Measurements from ENCODE around the gene ADAMTS12. TPM values are rescaled to one million over a fixed set of nuclear protein-coding genes. Genes with fewer than 3 reads are reported as not detected.

The ADAMTS12 gene
- total RNA-seq, 3 donors from 2014 or later (not counting 1 experiment from before 2014, with no cell fraction given): not detected

GRCh38 chr5:33631139-33631538 lies 260.7 kb downstream of the ADAMTS12 start:
- intact Hi-C loops (cut with micrococcal nuclease): no loop called here
- no peaks in the 10 kb centered on the region for H3K4me1 Mint-ChIP-seq
- WGBS (ENCODE audit: insufficient coverage): 94% methylated on average over 1 of the region's 1 CpG
- no peaks in the 10 kb centered on the region for H3K9me3 Mint-ChIP-seq
- TF ChIP-seq CTCF (IDR thresholded peaks at IDR 0.05): no peak
- Histone ChIP-seq H3K36me3 (ENCODE audit: control insufficient read depth, insufficient read depth, low read length) (no peaks in the 10 kb centered on the region), H3K9me3 (ENCODE audit: control insufficient read depth, insufficient read depth, low read length) (no peaks in the 10 kb centered on the region), H3K27me3 (ENCODE audit: control insufficient read depth, insufficient read depth, low read length) (no peaks in the 10 kb centered on the region), H3K4me3 (ENCODE audit: low read length) (no peak overlapping the region), H3K4me1 (ENCODE audit: control insufficient read depth, insufficient read depth, low read length) (no peaks in the 10 kb centered on the region), H3K27ac (ENCODE audit: low read length) (no peak overlapping the region)
- H3K27ac Mint-ChIP-seq: no peak overlapping the region
- peaks cover 0 to 5% of the 10 kb centered on the region in 2 donors for H3K27me3 Mint-ChIP-seq (ENCODE audit: low read depth in 2 of 2)
- DNase-seq (no peak), ATAC-seq (no peak)
- H3K4me3 Mint-ChIP-seq: no peak overlapping the region
- no peaks in the 10 kb centered on the region for H3K36me3 Mint-ChIP-seq

DNA sequence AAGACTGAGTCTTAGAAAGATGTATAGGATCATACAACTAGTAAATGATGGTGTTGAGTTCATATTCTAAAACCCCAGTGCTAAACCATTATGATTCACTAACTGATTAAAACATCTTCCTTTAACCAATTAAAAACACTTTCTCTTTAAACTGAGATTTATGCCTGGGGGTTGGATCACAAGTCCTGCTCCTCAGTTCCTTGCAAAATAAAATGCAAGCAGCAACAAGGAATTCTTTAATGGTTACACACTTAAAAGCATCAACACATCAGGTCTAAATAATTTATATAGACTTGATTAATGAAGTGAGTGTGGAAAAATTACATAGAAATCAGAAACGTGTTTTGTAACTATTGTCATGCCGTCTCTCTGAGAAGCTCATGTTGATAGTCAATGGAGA lies 261.8 kb downstream of the ADAMTS12 start:
- H3K27me3 ChIP-seq (ENCODE audit: control insufficient read depth, insufficient read depth, low read length): no peaks in the 10 kb centered on the region
- no peak overlapping the region for H3K27ac ChIP-seq (ENCODE audit: low read length)
- no peak for ATAC-seq
- Mint-ChIP-seq H3K4me1 (no peaks in the 10 kb centered on the region), H3K27ac (no peak overlapping the region), H3K9me3 (no peaks in the 10 kb centered on the region), H3K27me3 (ENCODE audit: low read depth in 2 of 2) (peaks cover 0 to 5% of the 10 kb centered on the region in 2 donors), H3K4me3 (no peak overlapping the region), H3K36me3 (no peaks in the 10 kb centered on the region)
- intact Hi-C loops (cut with micrococcal nuclease): no loop called here
- no peak for DNase-seq
- no CpG with 5 or more reads among the region's 2 CpGs for WGBS (ENCODE audit: insufficient coverage)
- H3K9me3 ChIP-seq (ENCODE audit: control insufficient read depth, insufficient read depth, low read length): no peaks in the 10 kb centered on the region
- TF ChIP-seq CTCF (IDR thresholded peaks at IDR 0.05): no peak
- no peaks in the 10 kb centered on the region for H3K36me3 ChIP-seq (ENCODE audit: control insufficient read depth, insufficient read depth, low read length)
- H3K4me3 ChIP-seq (ENCODE audit: low read length): no peak overlapping the region
- H3K4me1 ChIP-seq (ENCODE audit: control insufficient read depth, insufficient read depth, low read length): no peaks in the 10 kb centered on the region

DNA sequence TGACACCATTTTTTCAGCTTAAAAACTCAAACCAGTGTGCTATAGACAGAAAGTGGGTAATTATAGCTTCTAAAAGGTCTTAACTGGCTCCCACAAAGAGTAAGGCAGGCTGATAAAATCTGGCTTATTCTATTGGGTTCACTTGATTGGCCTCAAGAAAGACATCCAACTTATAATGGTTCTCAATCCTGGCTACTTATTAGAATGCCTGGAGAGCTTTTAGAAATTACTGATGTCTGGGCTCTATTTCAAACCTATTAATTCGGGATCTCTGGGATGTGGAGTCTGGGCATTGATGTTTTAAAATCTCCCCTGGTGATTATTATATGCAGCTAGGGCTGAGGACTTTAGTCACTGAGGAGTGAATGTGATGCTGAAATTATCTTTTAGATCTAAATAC lies 263.0 kb downstream of the ADAMTS12 start:
- 67% methylated on average over 1 of the region's 1 CpG for WGBS (ENCODE audit: insufficient coverage)
- H3K4me1 Mint-ChIP-seq: no peaks in the 10 kb centered on the region
- no peaks in the 10 kb centered on the region for H3K36me3 Mint-ChIP-seq
- peaks cover 0 to 5% of the 10 kb centered on the region in 2 donors for H3K27me3 Mint-ChIP-seq (ENCODE audit: low read depth in 2 of 2)
- H3K27ac Mint-ChIP-seq: no peak overlapping the region
- no peak for TF ChIP-seq CTCF (IDR thresholded peaks at IDR 0.05)
- Histone ChIP-seq H3K36me3 (ENCODE audit: control insufficient read depth, insufficient read depth, low read length) (no peaks in the 10 kb centered on the region), H3K4me1 (ENCODE audit: control insufficient read depth, insufficient read depth, low read length) (no peaks in the 10 kb centered on the region), H3K9me3 (ENCODE audit: control insufficient read depth, insufficient read depth, low read length) (no peaks in the 10 kb centered on the region), H3K27ac (ENCODE audit: low read length) (no peak overlapping the region), H3K27me3 (ENCODE audit: control insufficient read depth, insufficient read depth, low read length) (no peaks in the 10 kb centered on the region), H3K4me3 (ENCODE audit: low read length) (no peak overlapping the region)
- DNase-seq (no peak), ATAC-seq (no peak)
- intact Hi-C loops (cut with micrococcal nuclease): no loop called here
- no peak overlapping the region for H3K4me3 Mint-ChIP-seq
- peaks cover 0 to under 1% of the 10 kb centered on the region in 2 donors for H3K9me3 Mint-ChIP-seq

DNA sequence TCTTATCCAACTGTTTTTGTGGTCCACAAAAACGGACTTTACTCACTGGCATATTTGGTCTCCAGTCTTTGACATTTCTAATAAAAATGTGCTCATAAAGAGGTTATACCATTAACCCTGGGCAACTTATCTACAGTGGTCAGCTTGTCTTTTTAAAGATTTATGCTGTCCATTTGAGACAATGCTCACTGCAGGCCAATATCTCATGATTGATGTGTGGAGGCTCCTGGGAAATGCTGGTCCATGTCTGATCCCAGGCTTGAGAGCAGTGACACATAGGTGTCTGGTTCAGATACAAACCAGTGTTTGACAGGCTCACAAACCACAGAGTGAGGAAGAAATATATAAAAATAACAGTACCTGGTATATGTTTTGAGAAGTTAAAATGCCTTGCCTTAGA lies 270.3 kb downstream of the ADAMTS12 start:
- H3K36me3 Mint-ChIP-seq: no peaks in the 10 kb centered on the region
- ATAC-seq (no peak), DNase-seq (no peak)
- intact Hi-C loops (cut with micrococcal nuclease): no loop called here
- no peak for TF ChIP-seq CTCF (IDR thresholded peaks at IDR 0.05)
- H3K4me1 ChIP-seq (ENCODE audit: control insufficient read depth, insufficient read depth, low read length): no peaks in the 10 kb centered on the region
- H3K27me3 Mint-ChIP-seq (ENCODE audit: low read depth in 2 of 2): no peaks in the 10 kb centered on the region
- H3K36me3 ChIP-seq (ENCODE audit: control insufficient read depth, insufficient read depth, low read length): no peaks in the 10 kb centered on the region
- WGBS (ENCODE audit: insufficient coverage): 85% methylated on average over 1 of the region's 1 CpG
- no peak overlapping the region for H3K27ac ChIP-seq (ENCODE audit: low read length)
- no peaks in the 10 kb centered on the region for H3K9me3 ChIP-seq (ENCODE audit: control insufficient read depth, insufficient read depth, low read length)
- no peak overlapping the region for H3K4me3 ChIP-seq (ENCODE audit: low read length)
- H3K4me1 Mint-ChIP-seq: no peaks in the 10 kb centered on the region
- no peak overlapping the region for H3K27ac Mint-ChIP-seq
- no peaks in the 10 kb centered on the region for H3K27me3 ChIP-seq (ENCODE audit: control insufficient read depth, insufficient read depth, low read length)
- no peak overlapping the region for H3K4me3 Mint-ChIP-seq
- H3K9me3 Mint-ChIP-seq: peaks cover 0 to 4% of the 10 kb centered on the region in 2 donors
